ENCODE data around the gene TMEM62.
A peak's percentile ranks its signal among the peaks of the same experiment; 100 is the strongest.

The TMEM62 gene

GRCh38 chr15:43133430-43134156, at the start of gene TMEM62:
TSS of gene TMEM62 (plus strand) at chr15:43133586. CDS start at chr15:43133803, 217 bp downstream.
- peak in 1 of 2 donors; percentile 42 for DNase-seq (ENCODE audit: low read depth in 2 of 2)

GRCh38 chr15:43085921-43086320, 47.5 kb upstream of the TMEM62 start:
- no peak for DNase-seq (ENCODE audit: low read depth in 2 of 2)

DNA sequence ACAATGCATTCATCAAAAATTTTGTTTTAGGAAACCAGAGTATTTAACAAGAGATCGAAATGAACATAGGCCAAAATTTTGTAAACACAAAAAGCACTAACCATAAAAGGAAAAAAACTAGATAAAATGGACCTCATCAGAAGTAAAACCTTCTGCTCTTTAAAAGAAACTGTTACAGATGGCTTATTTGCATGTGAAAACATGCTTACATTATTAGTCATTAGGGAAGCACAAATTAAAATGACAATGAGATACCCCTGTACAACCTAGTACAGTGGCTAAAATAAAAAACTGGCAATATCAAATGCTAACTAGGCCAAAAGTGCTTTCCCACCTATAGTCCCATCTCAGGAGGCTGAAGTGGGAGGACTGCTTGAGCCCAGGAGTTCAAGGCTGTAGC, 46.8 kb upstream of the TMEM62 start:
- DNase-seq (ENCODE audit: low read depth in 2 of 2): no peak

DNA sequence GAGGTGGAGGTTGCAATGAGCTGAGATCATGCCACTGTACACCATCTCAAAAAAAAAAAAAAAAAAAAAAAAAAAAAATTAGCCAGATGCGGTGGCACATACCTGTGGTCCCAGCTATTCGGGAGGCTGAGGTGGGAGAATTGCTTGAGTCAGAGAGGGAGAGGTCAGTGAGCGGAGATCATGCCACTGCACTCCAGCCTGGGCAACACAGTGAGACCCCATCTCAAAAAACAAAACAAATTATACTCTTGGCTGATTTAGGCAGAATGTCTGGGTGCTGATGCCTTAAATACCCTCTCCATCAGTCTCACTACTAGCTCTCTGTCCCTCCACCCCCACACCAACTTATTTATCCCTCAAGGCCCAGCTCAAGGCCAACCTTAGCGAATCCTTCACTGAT, 41.5 kb upstream of the TMEM62 start:
- no peak for DNase-seq (ENCODE audit: low read depth in 2 of 2)

DNA sequence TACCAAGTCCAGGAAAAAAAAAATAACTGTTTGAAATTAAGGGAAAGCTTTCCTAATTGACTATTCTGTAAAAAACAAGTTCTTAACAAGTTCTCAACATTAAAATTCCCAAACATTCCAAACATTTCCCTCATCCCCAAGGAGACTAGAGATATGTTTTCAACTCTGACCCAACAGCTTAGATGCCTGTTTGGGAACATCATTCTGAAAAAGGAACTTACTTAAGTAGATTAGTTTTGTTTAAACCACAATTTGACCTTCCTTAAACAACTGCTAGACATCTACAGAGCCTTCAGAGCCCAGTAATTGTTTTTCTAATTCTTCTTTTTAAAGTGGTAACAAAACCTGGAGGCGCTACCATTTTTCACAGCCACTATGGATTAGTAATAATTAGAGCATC, 40.4 kb upstream of the TMEM62 start:
- DNase-seq (ENCODE audit: low read depth in 2 of 2): no peak

GRCh38 chr15:43094416-43095030, 38.9 kb upstream of the TMEM62 start:
- DNase-seq (ENCODE audit: low read depth in 2 of 2): no peak

DNA sequence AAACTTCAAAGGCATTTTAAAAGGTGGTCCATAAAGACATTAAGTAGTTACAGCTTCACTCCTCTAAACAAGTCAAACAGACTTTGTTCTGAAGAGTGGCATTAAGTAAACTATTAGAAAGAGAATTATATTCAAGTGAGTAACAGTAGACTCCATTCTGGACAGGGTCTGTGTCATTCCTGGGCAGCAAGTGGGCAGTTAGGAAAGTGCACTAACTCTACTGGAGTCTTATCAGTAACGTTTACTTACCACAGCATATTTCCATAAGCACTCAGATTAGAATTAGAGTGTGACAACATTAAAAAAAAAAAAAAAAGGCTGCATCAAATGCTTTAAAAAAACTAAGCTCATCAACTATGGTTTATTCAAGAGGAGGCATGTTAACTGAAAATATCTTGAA, 38.1 kb upstream of the TMEM62 start:
- no peak for DNase-seq (ENCODE audit: low read depth in 2 of 2)

GRCh38 chr15:43095708-43096347, 37.6 kb upstream of the TMEM62 start:
- no peak for DNase-seq (ENCODE audit: low read depth in 2 of 2)

- no peak for DNase-seq (ENCODE audit: low read depth in 2 of 2)
These were observed 37.0 kb upstream of the TMEM62 start for GRCh38 chr15:43096411-43096810.

- no peak for DNase-seq (ENCODE audit: low read depth in 2 of 2)
These were observed 34.1 kb upstream of the TMEM62 start for GRCh38 chr15:43099105-43099845.

DNA sequence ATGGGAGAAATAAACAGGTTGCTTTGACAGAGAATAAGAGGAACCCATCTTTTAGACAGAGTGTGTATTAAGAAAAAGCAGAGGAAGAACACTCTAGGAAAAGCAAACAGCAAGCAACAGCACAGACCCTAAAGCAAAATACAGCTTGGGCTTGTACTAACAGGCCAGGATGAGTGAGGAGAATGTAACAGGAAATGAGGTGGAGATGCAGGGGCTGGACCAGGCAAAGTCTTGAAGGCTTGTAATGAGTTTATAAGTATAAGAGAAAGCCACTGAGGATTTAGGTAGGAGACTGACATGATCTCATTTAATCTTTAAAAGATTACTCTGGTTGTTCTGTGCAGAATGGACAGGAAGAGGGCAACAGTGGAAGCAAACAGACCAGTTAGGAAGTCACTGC, 32.4 kb upstream of the TMEM62 start:
- no peak for DNase-seq (ENCODE audit: low read depth in 2 of 2)

GRCh38 chr15:43102187-43102586, 31.2 kb upstream of the TMEM62 start:
- DNase-seq (ENCODE audit: low read depth in 2 of 2): no peak

DNA sequence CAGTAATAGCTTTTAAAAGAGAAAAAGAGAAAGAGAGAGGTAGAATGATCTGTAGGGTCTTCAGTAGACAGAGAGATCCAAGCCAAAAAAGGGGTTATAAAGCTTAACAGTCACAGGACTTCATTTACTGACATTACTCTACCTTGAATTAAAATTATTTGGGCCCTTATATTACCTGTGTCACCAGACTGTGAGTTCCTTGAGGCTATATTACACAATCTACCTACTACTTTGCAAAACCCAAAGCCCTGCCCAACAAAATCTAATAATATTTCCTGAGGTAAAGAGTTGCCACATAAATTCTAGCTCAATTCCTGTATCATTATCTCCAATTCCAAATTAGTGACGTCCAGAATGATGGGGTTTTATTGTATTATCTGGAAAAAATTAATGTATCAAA, 29.5 kb upstream of the TMEM62 start:
- no peak for DNase-seq (ENCODE audit: low read depth in 2 of 2)

- DNase-seq (ENCODE audit: low read depth in 2 of 2): no peak
These were observed 29.0 kb upstream of the TMEM62 start for GRCh38 chr15:43104426-43104825.

- no peak for DNase-seq (ENCODE audit: low read depth in 2 of 2)
These were observed 28.2 kb upstream of the TMEM62 start for GRCh38 chr15:43105077-43105736.

- peak; percentile 74 to 81 for DNase-seq (ENCODE audit: low read depth in 2 of 2)
These were observed 27.5 kb upstream of the TMEM62 start, which contains the start of gene UBR1 for GRCh38 chr15:43105778-43106485. TSS of gene UBR1 (minus strand) at chr15:43106038. CDS start at chr15:43106022, 16 bp downstream.

DNA sequence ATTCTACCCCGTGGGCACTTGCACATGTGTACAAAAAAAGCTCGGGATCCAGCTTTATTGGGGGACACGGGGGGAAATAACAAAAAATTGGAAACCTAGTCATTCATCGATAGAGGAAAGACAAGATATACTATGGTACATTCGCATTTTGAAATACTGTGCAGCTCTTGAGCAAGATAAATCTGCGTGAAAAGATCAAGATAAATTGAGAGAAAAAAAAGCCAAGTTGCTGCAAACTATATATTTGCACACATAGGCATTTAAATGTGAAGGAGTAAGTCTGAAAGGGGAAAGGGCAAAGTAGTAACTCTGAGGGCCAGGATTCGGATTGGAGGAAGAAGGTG, 26.9 kb upstream of the TMEM62 start:
- no peak for DNase-seq (ENCODE audit: low read depth in 2 of 2)

DNA sequence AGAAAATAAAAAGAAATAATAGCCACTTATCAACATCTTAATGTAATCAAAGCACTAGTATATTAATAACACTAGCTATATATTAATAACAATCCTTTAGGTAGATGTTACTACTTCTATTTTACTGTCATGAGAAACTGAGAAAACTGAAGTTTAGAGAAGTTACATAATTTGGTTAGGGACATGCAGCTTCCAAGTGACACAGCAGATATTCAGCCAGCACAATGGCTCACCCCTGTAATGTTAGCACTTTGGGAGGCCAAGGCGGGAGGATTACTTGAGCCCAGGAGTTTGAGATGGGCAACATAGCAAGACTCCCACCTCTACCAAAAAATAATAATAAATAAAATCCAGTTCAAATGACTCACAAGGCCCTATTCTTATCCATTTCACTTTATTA, 25.6 kb upstream of the TMEM62 start:
- no peak for DNase-seq (ENCODE audit: low read depth in 2 of 2)

GRCh38 chr15:43111354-43111753, 22.0 kb upstream of the TMEM62 start:
- DNase-seq (ENCODE audit: low read depth in 2 of 2): no peak

- DNase-seq (ENCODE audit: low read depth in 2 of 2): no peak
These were observed 15.1 kb upstream of the TMEM62 start for GRCh38 chr15:43118286-43118685.

DNA sequence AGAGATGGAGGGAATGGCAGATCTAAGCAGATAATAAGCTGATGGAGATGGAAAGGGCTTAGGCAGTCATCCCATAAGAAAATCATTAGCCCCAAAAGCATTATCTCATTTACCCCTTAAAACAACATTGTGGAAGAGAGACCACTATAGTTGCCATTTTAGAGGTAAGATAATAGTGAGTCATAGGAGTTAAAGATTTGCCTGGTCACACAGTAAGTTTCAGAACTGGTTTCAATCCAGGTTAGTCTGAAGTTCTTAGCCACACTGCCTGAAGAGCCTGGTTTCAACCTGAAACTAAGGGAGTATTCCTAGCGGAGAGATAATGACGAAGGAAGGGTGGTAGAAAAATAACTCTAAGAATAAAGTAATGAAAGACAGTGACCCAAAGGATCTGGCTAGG, 14.6 kb upstream of the TMEM62 start:
- no peak for DNase-seq (ENCODE audit: low read depth in 2 of 2)

Measured in activated CD4-positive, alpha-beta T cell treated with anti-CD3 and anti-CD28 coated beads for 24 hours (primary cell).